ENCODE data around the gene KLF14. TPM values are rescaled to one million over a fixed set of nuclear protein-coding genes. Genes with fewer than 3 reads are reported as not detected.
"Not testable (repeated sequence)": the region's sequence is repeated elsewhere in the genome, so short reads cannot be mapped to it uniquely, and the experiment has no call there.

Gene KLF14
- not detected in 2 replicates for total RNA-seq
- polyA plus RNA-seq = not detected in 2 replicates

DNA sequence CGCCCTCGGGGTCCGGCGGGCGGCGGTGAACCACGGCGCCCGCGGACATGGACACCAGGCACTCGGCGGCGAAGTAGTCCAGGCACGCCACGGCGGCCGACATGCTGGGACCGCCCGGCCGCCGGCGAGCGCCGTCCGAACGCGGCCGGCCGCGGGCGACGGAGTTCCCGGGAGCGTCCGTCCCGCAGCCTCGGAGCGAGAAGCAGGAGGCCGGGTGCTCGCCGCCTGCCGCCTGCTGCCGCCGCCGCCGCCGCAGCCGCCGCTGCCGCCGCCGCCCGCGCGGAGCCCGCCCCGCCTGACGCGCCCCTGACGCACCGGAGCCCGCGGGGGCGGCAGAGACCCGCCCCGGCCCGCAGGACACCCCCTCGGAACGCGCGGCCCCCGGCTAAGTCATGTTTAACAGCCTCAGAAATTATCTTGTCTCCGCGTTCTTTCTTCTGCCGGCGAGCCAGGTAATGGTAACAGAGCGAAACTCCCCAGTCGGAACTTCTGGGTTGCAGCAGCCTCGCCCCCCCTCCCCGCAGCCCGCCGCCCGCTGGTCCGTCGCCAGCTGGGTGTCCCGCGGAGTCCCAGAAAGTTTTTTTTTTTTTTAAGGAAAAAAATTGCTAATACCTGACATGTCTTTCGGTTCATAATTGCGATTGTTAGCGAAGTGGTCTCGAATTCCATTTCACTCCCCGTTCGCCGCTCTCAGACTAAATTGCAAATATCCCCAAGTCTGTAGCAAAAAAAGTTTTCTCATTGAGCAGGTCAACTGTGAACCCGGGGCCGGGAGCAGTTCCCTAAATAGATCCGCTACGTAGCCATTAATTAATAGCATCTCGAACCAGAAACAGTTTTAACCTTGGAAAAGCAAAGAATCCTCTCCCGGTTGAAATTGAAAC lies at the start of gene KLF14:
Gene KLF14, minus strand, starts transcription at position 277 of the 884 bp plus-strand sequence. Its CDS starts 174 bp downstream, at position 103.
- no peaks in the 10 kb centered on the region for H3K36me3 ChIP-seq
- peak; percentile 20 to 47 for DNase-seq (ENCODE audit: low read depth in 1 of 2, low spot score in 1 of 2)
- H3K27ac ChIP-seq = no peak within 1 kb of the TSS
- H3K4me3 ChIP-seq = peak within 1 kb of the TSS; percentile 36
- H3K27me3 ChIP-seq = peaks cover 100% of the 10 kb centered on the region
- H3K4me1 ChIP-seq (ENCODE audit: low read depth) = no peaks in the 10 kb centered on the region
- no peak for TF ChIP-seq CTCF (IDR thresholded peaks at IDR 0.05; ENCODE audit: low read depth, low read length)
- H3K9me3 ChIP-seq (ENCODE audit: low read depth) = peaks cover 11% of the 10 kb centered on the region

- H3K4me3 ChIP-seq = no peak overlapping the region
- H3K9me3 ChIP-seq (ENCODE audit: low read depth) = no peaks in the 10 kb centered on the region
- no peaks in the 10 kb centered on the region for H3K27me3 ChIP-seq
- DNase-seq (ENCODE audit: low read depth in 1 of 2, low spot score in 1 of 2) = no peak
- no peak for TF ChIP-seq CTCF (IDR thresholded peaks at IDR 0.05; ENCODE audit: low read depth, low read length)
- H3K4me1 ChIP-seq (ENCODE audit: low read depth) = no peaks in the 10 kb centered on the region
- H3K27ac ChIP-seq = no peak overlapping the region
- H3K36me3 ChIP-seq = no peaks in the 10 kb centered on the region
These were observed 47.3 kb upstream of the KLF14 start for GRCh38 chr7:130781346-130781745.

GRCh38 chr7:130777426-130777825 lies 43.4 kb upstream of the KLF14 start:
- no peaks in the 10 kb centered on the region for H3K36me3 ChIP-seq
- no peak overlapping the region for H3K4me3 ChIP-seq
- H3K27me3 ChIP-seq = no peaks in the 10 kb centered on the region
- H3K4me1 ChIP-seq (ENCODE audit: low read depth) = no peaks in the 10 kb centered on the region
- DNase-seq (ENCODE audit: low read depth in 1 of 2, low spot score in 1 of 2) = no peak
- no peak overlapping the region for H3K27ac ChIP-seq
- H3K9me3 ChIP-seq (ENCODE audit: low read depth) = no peaks in the 10 kb centered on the region
- no peak for TF ChIP-seq CTCF (IDR thresholded peaks at IDR 0.05; ENCODE audit: low read depth, low read length)

- H3K4me3 ChIP-seq = not testable (repeated sequence)
These were observed 38.4 kb upstream of the KLF14 start for GRCh38 chr7:130772456-130772855.

GRCh38 chr7:130768854-130769253 lies 34.8 kb upstream of the KLF14 start:
- no peak for TF ChIP-seq CTCF (IDR thresholded peaks at IDR 0.05; ENCODE audit: low read depth, low read length)

More at GRCh38 chr7:130772456-130772855, 38.4 kb upstream of the KLF14 start:
- not testable (repeated sequence) for H3K4me1 ChIP-seq (ENCODE audit: low read depth); DNase-seq (ENCODE audit: low read depth in 1 of 2, low spot score in 1 of 2); H3K27ac ChIP-seq; H3K9me3 ChIP-seq (ENCODE audit: low read depth); H3K36me3 ChIP-seq; H3K27me3 ChIP-seq

GRCh38 chr7:130764569-130764968 lies 30.6 kb upstream of the KLF14 start:
- not testable (repeated sequence) for H3K36me3 ChIP-seq; H3K4me1 ChIP-seq (ENCODE audit: low read depth); H3K27me3 ChIP-seq; DNase-seq (ENCODE audit: low read depth in 1 of 2, low spot score in 1 of 2); H3K4me3 ChIP-seq; H3K27ac ChIP-seq; H3K9me3 ChIP-seq (ENCODE audit: low read depth)

More at GRCh38 chr7:130768854-130769253, 34.8 kb upstream of the KLF14 start:
- Histone ChIP-seq H3K27me3 (no peaks in the 10 kb centered on the region), H3K4me1 (ENCODE audit: low read depth) (no peaks in the 10 kb centered on the region), H3K36me3 (no peaks in the 10 kb centered on the region), H3K27ac (no peak overlapping the region), H3K4me3 (no peak overlapping the region), H3K9me3 (ENCODE audit: low read depth) (no peaks in the 10 kb centered on the region)
- no peak for DNase-seq (ENCODE audit: low read depth in 1 of 2, low spot score in 1 of 2)

Measured in cardiac muscle cell (in vitro differentiated cells and primary cell).